ENCODE results near the gene HGD.
"Not testable (repeated sequence)": the region's sequence is repeated elsewhere in the genome, so short reads cannot be mapped to it uniquely, and the experiment has no call there.

HGD gene

DNA sequence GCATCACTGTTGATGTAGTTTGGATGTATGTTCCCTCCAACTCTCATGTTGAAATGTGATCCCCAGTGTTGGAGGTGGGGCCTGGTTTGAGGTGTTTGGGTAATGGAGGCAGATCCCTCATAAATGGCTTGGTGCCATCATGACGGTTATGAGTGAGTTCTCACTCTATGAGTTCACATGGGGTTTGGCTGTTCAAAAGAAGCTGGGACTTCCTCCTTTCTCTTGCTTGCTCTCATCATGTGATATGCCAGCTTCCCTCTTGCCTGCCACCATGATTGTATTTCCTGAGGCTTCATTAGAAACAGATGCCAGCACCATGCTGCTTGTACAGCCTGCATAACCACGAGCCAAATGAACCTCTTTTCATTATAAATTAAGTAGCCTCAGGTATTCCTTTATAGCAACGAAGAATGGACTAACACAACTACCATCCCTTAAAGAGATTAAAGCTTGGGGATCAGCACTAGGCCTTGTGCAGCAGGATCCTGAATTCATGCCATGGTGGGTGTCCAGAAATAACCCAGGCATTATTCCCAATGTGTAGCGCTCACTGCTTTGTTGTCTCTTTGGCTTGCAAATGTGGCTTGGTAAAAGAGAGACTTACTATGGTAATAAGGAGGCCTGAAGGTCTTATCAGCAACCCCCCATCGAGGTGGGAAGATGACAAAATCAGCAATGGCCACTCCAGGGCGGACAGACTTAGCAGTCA, 44.0 kb downstream of the HGD start:
- DNase-seq: no peak

DNA sequence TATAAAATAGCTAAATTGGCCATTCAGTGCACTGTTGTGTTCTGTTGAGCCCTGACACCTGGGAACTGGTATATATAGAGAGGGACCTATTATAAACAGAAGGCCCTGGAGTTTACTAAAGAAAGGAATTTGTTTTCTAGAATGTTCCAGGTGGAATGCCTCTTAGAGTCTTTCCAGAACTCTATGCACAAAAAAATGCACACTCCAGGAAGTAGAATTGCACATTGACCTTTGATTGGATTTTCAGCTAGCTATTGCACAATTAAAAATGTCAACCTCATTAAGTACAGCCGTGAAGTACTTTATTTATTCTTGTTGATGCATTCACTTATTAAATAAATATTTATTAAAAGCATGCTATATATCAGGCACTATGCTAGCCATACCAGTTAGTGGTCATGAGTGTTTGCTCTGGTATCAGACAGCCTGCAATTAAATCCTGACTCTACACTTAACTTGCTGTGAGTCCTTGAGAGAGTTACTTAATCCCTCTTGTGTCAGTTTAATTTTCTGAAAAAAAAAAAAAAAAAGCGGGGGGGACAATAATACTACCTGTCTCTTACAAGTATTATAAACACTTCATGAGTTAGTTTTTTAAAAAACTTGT, 45.1 kb downstream of the HGD start:
- no peak for DNase-seq

DNA sequence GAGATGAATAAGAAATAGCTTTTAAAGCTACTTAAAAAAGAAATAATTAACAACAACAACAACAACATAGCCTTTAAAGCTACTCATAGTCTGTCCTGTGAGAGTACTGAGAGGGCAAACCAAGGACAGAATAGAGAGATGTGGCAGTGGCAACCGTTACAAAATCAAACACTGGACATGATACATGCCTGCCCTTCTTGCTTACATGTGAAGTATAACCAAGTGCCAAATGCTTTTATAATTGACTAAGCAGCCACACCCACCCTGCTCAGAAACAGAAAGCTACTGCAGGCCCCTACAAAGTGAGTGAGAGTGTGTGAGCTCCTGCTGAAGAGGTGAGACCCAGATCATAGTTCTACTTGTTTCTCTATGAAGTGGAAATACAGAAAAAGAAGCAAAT, 47.5 kb downstream of the HGD start:
- no peak for DNase-seq

DNA sequence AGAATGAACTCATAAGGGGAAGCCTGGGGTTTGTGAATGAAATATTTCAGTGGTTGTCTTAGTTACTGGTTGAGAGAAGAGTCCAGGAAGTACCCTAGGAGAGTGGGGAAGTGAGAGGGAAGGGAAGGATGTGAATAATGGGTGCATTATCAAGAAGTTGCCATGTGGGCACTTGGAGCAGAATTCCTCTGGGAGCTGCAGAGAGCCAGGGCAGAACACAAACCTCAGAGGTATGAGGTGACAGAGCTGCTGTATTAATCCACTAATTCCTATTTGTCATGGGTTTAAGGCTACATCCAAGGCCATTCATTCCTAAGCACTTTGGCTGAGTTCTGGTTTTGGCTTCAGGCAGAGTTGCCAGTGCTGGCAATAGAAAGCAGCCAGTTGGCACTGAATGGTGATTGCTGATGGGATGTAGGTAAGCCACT, 56.9 kb downstream of the HGD start:
- no peak for DNase-seq

DNA sequence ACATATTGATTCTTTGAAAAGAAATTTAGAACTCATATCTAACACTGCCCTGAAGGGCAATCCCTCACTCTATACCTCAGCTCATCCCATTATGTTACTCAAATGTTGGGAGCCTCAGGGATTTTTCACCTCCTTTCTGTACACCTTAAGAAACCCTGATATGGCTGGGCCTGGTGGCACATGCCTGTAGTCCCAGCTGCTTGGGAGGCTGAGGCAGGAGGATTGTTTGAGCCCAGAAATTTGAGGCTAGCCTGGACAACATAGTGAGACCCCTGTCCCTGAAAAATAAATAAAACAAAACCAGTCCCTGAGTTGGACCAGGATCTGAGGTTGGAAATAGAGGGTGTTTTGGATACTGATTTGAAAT, 58.3 kb downstream of the HGD start:
- no peak for DNase-seq

DNA sequence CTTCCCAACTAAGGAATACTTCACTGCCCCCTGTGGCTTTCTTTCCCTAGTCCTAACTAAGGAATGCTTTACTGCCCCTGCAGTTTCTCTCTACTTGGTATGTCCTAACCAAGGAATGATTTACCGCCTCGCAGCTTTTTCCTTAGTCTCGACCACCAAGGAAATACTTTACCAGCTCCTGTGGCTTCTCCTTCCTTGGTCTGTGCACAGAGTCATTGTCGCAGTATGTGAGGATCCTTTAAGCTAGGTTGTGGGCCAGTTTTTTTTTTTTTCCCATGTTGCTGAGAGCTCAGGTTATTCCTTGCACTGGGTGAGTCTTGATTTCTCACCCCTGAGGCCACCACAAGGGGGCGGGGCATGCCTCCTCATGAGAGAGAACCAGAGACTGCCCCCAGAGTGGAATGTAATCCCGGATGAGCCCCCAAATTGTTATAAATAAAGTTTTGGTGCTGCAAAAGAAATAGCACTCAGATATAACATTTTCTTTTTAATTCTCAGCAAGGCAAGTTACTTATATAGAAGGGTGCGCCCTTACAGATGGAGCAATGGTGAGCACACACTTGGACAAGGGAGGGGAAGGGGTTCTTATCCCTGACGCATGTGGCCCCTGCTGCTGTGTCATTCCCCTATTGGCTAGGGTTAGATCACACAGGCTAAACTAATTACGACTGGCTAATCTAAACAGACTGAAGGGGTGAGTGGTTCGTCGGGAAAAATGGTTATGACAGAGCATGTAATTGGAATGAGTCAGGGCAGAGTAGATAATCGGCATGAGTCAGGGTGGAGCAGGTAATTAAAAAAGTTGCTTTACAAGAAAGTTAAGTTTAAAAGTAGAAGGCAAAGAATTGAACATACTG, 58.9 kb downstream of the HGD start:
- DNase-seq: no peak

DNA sequence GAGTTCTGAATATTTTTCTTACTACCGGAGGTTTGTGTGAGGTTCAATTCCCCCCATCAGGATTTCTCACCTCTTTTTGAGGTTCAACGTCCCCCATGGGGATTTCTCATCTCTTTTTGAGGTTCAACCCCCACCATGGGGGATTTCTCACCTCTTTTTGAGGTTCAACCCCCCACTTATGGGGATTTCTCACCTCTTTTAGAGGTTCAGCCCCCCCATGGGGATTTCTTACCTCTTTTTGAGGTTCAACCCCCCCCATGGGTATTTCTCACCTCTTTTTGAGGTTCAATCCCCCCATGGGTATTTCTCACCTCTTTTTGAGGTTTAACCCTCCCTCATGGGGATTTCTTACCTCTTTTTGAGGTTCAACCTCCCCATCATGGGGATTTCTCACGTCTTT, 59.6 kb downstream of the HGD start:
- DNase-seq: no peak

DNA sequence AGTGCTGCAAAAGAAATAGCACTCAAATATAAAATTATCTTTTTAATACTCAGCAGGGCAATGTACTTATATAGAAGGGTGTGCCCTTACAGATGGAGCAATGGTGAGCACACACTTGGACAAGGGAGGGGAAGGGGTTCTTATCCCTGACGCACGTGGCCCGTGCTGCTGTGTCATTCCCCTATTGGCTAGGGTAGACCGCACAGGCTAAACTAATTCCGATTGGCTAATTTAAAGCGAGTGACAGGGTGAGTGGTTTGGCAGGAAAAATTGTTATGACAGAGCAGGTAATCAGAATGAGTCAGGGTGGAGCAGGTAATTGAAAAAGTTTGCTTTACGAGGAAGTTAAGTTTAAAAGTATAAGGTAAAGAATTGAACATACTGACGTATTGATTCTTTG, 65.3 kb downstream of the HGD start:
- not testable (repeated sequence) for DNase-seq

DNA sequence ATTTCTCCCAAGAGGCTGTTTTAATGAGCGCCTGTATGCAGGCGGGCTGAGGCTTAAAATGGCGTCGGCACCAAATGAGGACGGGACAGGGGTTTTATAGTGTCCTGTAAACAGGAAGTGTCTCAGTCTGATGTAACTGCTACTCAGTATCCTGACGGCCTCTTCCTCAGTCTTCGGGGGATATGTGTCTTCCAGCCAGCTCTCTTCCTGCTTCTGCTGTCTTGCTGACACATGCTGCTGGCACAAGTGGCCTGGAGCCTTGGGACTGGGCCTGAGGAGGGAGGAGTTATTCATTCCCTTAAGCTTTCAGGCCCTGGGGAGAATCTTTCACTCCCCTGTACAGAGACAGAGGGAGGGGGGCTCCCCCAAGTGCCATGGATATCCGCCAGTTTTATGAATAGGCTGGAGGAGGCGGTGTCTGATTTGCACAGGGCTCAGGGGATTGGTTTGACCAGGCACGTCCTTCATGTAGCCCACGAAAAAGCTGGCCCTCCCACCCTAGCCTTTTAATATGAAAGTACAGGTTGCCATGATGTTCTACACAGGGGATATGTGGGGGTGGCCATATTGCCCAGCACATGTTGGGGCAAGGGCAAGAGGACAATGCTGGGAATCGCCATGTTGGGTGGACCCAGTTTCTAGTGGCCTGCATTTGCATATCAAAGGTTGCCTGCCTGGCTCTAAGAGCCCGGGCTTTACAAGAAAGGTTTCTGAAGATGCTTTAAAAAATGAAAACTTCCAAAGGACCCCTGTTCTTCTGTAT, 66.0 kb downstream of the HGD start:
- DNase-seq: no peak

DNA sequence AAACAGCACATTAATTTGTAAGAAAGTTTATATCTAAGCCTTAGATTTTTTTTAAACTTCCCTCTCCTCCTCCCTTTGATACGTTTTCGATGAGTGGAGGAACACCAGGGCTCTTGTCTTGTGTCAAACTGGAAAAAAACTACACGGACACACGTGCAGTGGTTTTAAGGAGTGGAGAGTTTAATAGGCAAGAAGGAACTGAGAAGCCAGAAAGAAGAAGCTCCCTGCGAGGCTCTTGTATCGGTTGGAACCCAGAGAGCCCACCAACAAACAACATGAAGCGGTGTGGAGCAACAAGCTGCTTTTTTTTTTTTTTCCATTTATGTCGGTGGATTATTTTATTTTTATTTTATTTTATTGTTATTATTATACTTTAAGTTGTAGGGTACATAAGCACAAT, 67.3 kb downstream of the HGD start:
- DNase-seq: no peak

DNA sequence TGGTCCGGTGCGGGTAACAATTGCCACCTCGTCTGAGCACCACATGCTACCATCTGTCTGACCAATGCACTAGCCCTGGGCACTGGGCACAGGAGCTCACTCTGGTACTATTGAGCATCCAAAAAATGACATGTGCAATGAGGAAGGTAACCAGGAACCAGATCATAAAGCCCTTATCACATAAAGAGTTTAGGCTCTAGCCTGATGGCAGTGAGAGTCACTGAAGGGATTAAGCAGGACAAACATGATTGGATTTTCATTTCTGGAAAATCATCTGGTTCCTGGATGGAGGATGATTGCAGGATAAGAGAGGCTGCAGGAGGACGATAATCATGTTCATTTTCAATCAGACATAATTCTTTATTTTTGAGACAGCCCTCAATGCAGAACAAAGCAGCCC, 73.5 kb downstream of the HGD start:
- DNase-seq: no peak

DNA sequence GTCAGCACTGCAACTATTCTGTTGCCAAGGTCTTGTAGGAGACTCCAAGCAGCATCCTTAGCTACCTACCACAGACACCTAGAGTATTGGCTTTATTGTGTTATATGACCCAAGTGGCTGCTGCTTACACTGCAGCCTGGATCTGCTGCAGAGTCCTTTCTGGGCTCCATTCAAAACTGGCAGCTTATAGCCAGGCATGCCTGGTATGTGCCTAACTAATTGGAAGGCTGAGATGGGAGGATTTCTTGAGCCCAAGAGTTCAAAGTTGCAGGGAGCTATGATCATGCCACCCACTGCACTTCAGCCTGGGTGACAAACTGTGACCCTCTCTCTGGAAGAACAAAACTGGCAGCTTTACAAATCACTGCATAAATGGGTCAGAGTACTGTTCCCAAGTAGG, 77.3 kb downstream of the HGD start:
- no peak for DNase-seq

DNA sequence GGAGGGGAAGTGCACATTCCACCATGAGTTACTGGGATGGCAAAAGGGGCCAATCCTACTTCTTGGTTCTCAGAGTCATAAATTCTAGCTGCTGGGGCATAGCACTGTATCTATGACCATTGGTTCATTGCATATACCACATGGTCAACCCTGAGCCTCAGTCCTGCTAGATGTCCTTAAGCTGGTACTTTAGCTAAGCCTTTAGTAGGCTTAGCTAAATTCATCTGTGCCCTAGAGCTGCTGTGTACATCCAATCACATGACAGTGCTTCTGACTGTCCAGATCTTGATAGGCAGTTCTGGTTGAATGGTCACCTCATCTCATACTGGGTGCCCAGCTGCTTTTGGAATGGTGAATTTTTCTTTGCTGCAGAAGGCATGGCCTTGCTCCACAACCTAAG, 77.7 kb downstream of the HGD start:
- no peak for DNase-seq

DNA sequence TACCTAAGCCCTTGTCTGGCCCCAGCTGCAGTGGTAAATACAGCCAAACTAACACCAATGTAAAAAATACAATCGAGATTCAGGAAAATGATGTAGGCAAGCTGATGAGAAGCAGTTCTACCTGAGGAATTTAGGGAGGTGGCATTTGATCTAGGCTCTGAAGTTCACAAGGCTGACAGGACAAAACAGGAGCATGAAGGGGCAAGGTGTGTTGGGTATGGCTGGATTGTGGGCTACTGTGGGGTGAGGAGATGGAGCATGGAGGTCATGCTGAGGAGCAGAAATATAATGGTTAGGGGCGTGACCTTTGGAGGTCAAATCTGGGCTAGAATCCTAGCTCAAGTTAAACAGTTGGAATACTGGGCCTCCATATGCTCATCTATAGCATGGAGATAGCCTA, 79.4 kb downstream of the HGD start:
- no peak for DNase-seq

DNA sequence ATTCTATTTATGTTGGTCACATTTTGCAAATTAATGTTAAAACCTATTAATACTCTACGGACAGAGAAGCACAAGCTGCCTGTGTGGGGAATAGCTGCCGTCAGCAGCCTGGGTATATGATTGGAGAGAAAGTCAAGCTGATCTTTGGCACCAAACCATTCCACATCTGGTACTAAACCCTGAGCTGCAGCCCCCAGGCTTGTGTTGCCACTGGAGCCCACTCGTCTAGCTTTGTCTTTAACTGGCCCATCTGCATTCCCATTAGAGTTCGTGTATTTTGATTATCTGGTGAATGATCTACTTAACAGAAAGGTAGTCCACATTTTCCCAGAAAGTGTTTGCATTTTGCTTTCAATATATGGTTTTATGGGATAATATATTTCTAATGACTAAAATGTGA, 80.5 kb downstream of the HGD start:
- no peak for DNase-seq

DNA sequence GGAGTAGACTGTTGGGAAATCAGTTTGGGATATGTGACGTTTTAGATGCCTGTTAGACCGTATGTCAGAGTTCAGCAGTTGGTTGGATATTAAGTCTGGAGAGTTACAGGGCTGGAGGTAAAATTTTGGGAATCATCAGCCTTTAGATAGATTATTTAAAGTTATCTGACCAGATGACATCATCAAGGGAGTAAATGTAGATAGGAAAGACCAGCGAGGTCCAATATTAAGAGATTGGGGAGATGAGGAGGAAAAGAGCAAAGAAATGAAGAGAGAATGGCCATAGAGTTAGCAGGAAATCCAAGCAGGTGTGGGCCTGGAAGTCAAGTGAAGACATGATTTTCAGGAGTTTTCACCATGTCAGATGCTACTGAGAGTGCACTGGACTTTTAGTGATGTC, 82.8 kb downstream of the HGD start:
- DNase-seq: no peak

DNA sequence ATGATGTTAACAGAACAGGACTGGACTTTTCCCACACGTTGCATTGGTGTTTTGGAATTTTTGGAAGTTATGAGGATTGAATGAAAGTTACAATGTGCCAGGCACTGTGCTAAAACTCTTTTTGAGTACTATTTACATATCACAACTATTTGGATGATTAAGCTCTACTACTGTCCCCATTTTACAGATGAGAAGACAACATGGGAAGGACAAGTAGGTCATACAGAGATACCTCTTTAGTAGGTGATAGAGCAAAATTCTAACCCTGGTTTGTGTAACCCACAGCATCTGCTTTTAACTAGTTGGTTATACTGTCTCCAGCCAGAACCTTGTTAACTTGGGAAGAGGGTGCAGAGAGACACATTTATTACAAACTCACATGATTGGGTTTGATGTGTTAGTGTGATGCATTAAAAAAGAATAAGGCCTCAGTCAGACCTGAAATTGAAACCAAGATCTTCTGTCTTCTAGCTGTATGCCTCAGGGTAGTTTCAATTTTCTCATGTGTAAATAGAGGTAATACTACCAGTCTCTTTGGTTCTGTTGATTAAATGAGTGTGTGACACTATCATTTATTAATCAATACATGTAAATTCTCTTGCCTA, 84.5 kb downstream of the HGD start:
- DNase-seq: no peak

DNA sequence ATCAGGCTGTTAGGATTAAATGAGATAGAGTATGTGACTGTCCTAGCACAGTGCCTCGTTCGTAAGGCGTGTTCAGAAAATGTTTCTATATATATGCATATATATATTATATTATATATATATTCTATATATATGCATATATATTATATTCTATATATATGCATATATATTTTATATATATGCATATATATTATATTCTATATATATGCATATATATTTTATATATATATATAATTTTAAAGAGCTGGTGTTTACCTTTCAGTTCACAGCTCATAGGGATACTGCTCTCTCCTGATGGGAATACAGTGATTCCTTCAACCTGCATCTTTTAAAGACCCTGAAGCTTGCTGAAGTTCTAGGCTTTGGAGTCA, 85.2 kb downstream of the HGD start:
- no peak for DNase-seq

DNA sequence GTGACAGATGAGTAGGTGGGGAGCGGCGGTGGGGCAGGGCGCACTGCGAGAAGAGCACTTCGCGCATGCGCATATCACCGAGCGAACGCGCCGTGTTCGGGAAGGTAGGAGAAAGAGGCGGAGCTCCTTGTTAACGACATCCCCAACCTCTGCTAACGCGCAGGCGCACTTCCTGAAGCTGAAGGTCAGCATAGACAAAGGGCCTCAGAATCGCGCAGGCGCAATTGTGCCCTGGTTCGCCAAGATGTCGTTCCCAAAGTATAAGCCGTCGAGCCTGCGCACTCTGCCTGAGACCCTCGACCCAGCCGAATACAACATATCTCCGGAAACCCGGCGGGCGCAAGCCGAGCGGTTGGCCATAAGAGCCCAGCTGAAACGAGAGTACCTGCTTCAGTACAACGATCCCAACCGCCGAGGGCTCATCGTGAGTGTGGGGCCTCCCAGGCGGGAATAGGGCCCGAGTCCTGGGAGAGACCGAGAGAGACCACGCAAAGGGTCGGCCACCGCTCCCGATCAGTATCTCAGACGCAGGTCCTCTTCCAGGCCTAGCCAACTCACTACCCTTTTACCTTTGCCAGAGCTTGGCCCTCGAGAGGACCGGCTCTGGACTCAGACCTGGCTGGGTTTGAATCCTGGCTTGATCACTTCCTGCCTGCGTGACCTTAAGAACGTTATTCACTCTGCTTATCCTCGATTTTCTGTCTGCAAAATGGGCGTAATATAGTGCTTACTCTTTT, 85.8 kb downstream of the HGD start, which contains the start of gene NDUFB4:
Gene NDUFB4, plus strand, starts transcription at position 221 of the 737 bp plus-strand sequence. Its CDS starts 24 bp downstream, at position 245.
- DNase-seq: peak; percentile 95

DNA sequence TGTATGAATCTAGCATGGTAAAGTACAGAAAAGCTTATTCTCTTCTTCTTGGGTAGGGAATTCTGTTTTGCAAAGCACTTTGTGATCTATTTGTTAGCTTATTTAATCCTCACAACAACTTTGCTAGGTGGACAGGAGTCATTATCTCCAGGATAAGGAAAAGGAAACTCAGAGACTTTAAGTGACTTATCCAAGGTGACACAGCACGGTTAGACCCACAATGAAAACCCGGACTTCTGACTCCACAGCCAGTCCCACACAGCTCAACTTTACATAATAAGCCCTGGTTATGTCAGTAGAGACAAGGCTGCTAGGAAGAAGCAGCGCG, 86.3 kb downstream of the HGD start:
- DNase-seq: no peak

DNA sequence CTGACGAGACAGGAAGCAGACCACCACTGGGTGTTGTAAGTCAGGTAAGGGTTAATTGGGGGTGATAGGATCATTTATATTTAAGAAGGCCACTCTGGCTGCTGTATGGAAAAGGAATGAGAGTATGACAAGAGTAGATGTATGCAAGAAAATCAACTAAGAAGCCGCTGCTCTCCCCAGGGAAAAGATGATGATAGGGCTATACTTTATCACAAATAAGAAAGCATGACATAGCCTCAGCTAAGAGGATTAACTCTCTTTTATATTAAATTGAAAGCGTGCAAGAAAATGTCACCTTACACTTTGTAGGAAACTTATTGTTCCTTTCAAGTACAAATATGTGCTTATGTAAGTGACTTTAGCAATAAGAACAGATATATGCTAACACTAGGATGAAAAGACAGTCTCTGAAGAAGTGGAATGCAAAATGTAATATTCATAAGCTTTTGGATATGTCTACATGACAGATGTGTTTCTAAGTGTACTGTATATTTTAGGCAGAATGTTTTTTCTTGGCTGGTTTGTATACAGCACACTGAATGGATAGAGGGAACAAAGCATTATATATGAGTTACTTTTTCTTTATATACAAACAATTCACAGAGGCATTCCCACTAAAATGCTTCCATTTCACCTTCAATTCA, 94.6 kb downstream of the HGD start:
- DNase-seq: no peak

Measured in central memory CD4-positive, alpha-beta T cell (primary cell).